GM21381 (cell line): ENCODE results near the gene ECE2.
"Not testable (repeated sequence)": the region's sequence is repeated elsewhere in the genome, so short reads cannot be mapped to it uniquely, and the experiment has no call there.

Experiments used
- ATAC-seq: cut with Tn5 transposase; IDR thresholded peaks from one replicate; pipeline ENCODE4 v1.9.1; 2021; ENCODE audit warnings: mild to moderate bottlenecking, moderate library complexity; ENCODE audit not compliant: unreplicated experiment

ECE2 gene

GRCh38 chr3:184262764-184263179 is 13.1 kb upstream of the ECE2 start:
- no peak for ATAC-seq

- ATAC-seq, result not testable (repeated sequence)
Observed at GRCh38 chr3:184267249-184267648, 8.6 kb upstream of the ECE2 start.

- no peak for ATAC-seq
Observed at GRCh38 chr3:184272269-184272668, 3.6 kb upstream of the ECE2 start.

GRCh38 chr3:184275381-184275701 is 481 bp upstream of the ECE2 start:
- no peak for ATAC-seq

- ATAC-seq, result no peak
Observed at GRCh38 chr3:184277366-184277765, 1.5 kb downstream of the ECE2 start.

GRCh38 chr3:184282941-184283340 is 7.1 kb downstream of the ECE2 start:
- no peak for ATAC-seq

GRCh38 chr3:184283681-184284080 is 7.9 kb downstream of the ECE2 start:
- no peak for ATAC-seq

- ATAC-seq, result no peak
Observed at GRCh38 chr3:184284696-184285095, 8.9 kb downstream of the ECE2 start.

- ATAC-seq, result no peak
Observed at GRCh38 chr3:184289426-184289938, 13.7 kb downstream of the ECE2 start.

- ATAC-seq, result no peak
Observed at GRCh38 chr3:184290331-184290730, 14.5 kb downstream of the ECE2 start.

GRCh38 chr3:184291044-184291737 is 15.4 kb downstream of the ECE2 start:
- no peak for ATAC-seq

GRCh38 chr3:184291738-184292445 is 16.1 kb downstream of the ECE2 start:
- no peak for ATAC-seq

GRCh38 chr3:184295771-184296170 is 19.9 kb downstream of the ECE2 start:
- no peak for ATAC-seq

- no peak for ATAC-seq
Observed at GRCh38 chr3:184296616-184297015, 20.8 kb downstream of the ECE2 start.

GRCh38 chr3:184298759-184299487 is 23.1 kb downstream of the ECE2 start, which contains the start of gene PSMD2:
Gene PSMD2 (plus strand): TSS chr3:184299241. CDS start chr3:184299267, 26 bp downstream.
- peak; percentile 94 for ATAC-seq

- no peak for ATAC-seq
Observed at GRCh38 chr3:184299488-184300377, 23.9 kb downstream of the ECE2 start.

GRCh38 chr3:184300378-184300720 is 24.5 kb downstream of the ECE2 start:
- no peak for ATAC-seq

- ATAC-seq, result no peak
Observed at GRCh38 chr3:184305577-184305976, 29.8 kb downstream of the ECE2 start.

- ATAC-seq, result no peak
Observed at GRCh38 chr3:184306341-184306972, 30.6 kb downstream of the ECE2 start.

GRCh38 chr3:184307915-184308314 is 32.1 kb downstream of the ECE2 start:
- ATAC-seq, result no peak
